Measurements from ENCODE around the gene SPIRE1. TPM values are rescaled to one million over a fixed set of nuclear protein-coding genes. Genes with fewer than 3 reads are reported as not detected.
"Not testable (repeated sequence)": the region's sequence is repeated elsewhere in the genome, so short reads cannot be mapped to it uniquely, and the experiment has no call there.

Gene SPIRE1
- total RNA-seq, 1 experiment from 2014 or later, result 15.2 TPM

DNA sequence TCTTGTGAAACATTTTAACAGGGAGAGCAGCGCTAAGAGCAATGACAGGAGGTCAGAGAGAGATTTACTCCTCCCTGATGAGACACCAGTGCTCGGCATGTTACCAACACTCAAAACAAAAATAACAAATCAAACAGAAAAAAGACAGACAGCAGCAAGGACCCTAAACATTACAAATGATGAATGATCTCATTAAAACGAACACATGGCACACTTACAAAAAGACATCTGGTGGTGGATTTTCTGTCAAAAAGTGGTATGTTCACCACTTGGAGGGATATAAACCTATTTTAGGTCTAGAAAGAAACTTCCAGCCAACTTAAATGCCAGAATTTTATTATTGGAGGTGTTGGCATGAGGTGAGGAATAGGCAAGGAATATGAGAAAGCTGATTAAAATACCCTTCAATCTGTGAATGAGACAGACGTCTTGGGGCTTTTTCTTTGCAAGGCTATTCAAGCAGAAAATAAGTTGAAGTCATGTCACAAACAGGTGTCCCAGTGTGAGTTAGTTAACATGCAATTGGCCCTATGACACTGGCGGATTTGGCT is 137.4 kb downstream of the SPIRE1 start:
- H3K27ac ChIP-seq, result no peak overlapping the region
- H3K9me3 ChIP-seq (replicated peaks), result no peaks in the 10 kb centered on the region
- DNase-seq, result no peak
- no peaks in the 10 kb centered on the region for H3K27me3 ChIP-seq
- H3K4me1 ChIP-seq, result 0 out of 2 replicates have a peak, but pooled peaks cover 4% of the 10 kb centered on the region
- H3K36me3 ChIP-seq, result no peaks in the 10 kb centered on the region; the same call in 1 of the 2 replicates
- no peak overlapping the region for H3K4me3 ChIP-seq

DNA sequence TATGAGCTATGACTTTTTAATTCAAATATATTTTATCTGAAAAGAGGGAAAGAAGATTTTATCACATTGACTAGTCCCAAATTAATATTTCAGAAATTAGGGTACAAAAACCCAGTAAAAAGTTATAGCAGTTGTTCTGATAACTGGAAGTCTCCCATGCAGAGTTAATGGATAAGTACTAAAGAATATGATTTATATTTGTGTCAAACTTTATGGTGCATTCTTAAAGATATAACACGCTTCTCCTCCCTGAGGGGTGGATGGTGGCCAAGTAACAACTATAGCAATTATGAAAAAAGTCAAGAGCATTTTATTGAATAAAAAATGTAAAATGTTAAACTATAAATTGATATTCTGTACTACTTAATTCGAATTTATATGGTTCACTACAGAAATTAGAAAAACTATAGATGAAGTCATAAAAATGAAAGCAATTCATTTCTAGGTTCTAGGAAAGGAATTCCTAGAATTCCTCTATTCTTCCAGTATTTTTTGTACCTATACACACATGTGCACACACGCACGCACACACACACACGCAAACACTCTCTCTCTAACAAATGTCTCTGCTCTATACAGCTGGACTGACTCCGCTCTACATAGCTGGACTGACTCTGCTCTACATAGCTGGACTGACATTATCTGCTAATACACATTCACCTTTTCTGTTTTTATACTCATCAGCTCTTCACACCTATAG is 138.9 kb downstream of the SPIRE1 start:
- Histone ChIP-seq H3K36me3 (no peaks in the 10 kb centered on the region; the same call in 1 of the 2 replicates), H3K9me3 (replicated peaks) (no peaks in the 10 kb centered on the region), H3K27ac (no peak overlapping the region), H3K4me3 (no peak overlapping the region), H3K4me1 (0 out of 2 replicates have a peak, but pooled peaks cover 4% of the 10 kb centered on the region), H3K27me3 (no peaks in the 10 kb centered on the region)
- no peak for DNase-seq

DNA sequence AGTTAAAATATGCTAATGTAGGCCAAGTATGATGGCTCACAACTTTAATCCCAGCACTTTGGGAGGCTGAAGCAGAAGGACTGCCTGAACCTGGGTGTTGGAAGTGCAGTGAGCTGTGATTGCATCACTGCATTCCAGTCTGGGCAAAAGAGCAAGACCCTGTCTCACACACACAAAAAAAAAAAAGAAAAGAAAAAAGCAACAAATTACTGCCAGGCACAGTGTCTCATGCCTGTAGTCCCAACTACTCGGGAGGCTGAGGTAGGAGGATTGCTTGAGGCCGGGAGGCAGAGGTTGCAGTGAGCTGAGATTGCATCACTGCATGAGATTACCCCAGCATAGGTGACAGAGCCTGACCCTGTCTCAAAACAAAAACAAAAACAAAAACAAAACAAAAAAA is 139.6 kb downstream of the SPIRE1 start:
- Histone ChIP-seq H3K4me3 (no peak overlapping the region), H3K4me1 (0 out of 2 replicates have a peak, but pooled peaks cover 4% of the 10 kb centered on the region), H3K27ac (no peak overlapping the region), H3K27me3 (no peaks in the 10 kb centered on the region), H3K36me3 (no peaks in the 10 kb centered on the region), H3K9me3 (replicated peaks) (no peaks in the 10 kb centered on the region)
- no peak for DNase-seq

DNA sequence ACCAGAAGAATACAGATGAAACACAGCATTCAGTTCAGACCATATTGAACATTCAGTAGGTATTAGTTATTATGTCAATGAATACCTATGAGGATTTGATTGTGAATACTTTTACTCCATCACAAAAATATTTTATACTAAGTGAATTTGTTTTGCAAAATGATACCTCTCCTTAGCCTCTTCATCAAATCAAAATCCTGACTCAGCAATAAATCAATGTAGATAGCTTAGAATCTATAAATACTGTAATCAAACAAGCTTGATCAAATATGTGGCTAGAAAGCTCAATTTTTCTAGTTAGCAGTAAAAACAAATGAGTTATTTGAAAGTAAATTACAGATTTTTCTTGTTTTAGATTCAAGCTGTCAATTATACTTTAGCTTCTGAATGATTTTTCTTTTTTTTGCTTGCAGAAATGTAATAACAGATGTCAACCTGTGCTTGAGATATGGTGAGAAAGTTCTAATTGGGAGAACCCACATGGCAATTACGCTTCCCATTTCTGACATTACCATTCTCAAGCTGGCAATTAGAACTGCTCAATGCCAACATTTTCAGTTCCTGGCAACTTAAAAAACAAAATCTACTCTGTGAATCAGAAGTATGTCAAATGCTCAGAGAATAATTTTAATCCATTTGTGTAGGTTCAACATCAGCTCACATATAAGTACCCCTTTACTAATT is 140.6 kb downstream of the SPIRE1 start:
- H3K27me3 ChIP-seq, result no peaks in the 10 kb centered on the region
- H3K4me1 ChIP-seq, result 0 out of 2 replicates have a peak, but pooled peaks cover 4% of the 10 kb centered on the region
- no peaks in the 10 kb centered on the region for H3K36me3 ChIP-seq
- no peaks in the 10 kb centered on the region for H3K9me3 ChIP-seq (replicated peaks)
- no peak for DNase-seq
- no peak overlapping the region for H3K27ac ChIP-seq
- no peak overlapping the region for H3K4me3 ChIP-seq

DNA sequence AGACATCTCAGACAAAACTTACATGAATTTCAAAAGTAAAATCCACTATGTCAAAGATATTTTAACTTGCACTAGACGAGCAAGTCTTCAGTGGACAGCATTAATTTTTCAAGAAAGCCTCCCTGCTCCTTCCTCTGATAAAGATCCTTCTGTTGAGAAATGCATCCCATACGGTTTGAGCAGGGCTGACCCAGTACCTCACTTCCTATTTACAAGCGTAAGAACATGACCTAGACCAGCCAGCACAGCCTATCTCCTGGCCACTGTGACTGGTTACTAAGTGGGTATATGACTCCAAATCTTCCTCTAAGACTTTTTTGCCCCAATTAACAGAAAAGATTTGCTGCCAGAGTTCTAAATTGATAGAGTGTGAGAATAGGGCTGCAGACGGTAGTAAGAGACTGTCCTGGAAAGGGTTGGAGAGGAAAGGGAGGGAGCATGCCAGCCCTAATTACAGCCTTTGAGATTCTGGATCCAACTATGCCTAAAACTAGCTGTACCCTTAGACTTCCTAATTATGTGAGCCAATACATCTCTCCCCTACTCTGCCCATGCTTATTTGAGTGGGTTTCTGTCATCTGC is 141.8 kb downstream of the SPIRE1 start:
- H3K4me1 ChIP-seq, result 0 out of 2 replicates have a peak, but pooled peaks cover 4% of the 10 kb centered on the region
- no peak overlapping the region for H3K27ac ChIP-seq
- DNase-seq, result no peak
- H3K36me3 ChIP-seq, result no peaks in the 10 kb centered on the region
- no peaks in the 10 kb centered on the region for H3K9me3 ChIP-seq (replicated peaks)
- no peak overlapping the region for H3K4me3 ChIP-seq
- H3K27me3 ChIP-seq, result no peaks in the 10 kb centered on the region

DNA sequence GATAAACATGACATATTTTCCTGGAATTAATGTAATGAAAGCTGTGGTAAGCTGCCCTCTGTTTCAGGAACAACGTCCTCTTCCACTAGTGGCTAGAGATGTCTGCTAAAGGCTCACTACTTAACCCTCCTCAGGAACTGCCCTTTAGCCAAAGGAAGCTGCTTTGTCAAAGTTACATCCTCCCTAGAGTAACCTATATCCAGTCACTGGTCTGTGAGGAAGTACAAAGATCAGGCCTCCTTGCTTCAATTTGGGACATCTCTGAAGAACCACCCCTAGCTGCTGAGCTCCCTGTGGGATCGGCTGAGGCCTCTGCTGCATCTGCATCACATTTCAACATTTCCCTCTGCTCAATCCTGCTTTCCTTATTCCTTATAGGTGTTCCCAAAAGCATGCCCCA is 142.4 kb downstream of the SPIRE1 start:
- H3K9me3 ChIP-seq (replicated peaks), result no peaks in the 10 kb centered on the region
- DNase-seq, result no peak
- no peak overlapping the region for H3K27ac ChIP-seq
- no peaks in the 10 kb centered on the region for H3K27me3 ChIP-seq
- 0 out of 2 replicates have a peak, but pooled peaks cover under 1% of the 10 kb centered on the region for H3K4me1 ChIP-seq
- H3K36me3 ChIP-seq, result no peaks in the 10 kb centered on the region
- no peak overlapping the region for H3K4me3 ChIP-seq

DNA sequence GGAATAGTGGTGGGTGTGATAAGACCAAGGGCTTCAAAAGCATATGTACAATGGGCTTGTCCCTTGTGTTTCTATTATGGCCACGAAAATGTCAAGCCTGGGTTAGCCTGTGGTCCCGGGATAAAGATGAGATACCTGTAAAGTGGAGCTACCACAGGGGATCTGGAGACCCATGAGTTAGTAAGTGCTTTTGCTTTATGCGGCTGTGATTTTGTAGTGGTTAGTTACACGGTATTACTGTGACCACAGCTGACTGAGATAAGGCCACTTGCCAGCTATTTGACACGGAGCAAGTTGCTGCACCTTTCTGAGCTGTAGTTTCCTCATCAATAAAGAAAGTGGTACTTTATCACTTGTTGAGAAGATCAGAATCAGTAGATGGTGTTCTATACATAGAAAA is 150.9 kb downstream of the SPIRE1 start:
- no peak overlapping the region for H3K27ac ChIP-seq
- H3K4me3 ChIP-seq, result no peak overlapping the region
- DNase-seq, result no peak
- H3K36me3 ChIP-seq, result no peaks in the 10 kb centered on the region
- no peaks in the 10 kb centered on the region for H3K9me3 ChIP-seq (replicated peaks)
- no peaks in the 10 kb centered on the region for H3K27me3 ChIP-seq
- no peaks in the 10 kb centered on the region for H3K4me1 ChIP-seq

DNA sequence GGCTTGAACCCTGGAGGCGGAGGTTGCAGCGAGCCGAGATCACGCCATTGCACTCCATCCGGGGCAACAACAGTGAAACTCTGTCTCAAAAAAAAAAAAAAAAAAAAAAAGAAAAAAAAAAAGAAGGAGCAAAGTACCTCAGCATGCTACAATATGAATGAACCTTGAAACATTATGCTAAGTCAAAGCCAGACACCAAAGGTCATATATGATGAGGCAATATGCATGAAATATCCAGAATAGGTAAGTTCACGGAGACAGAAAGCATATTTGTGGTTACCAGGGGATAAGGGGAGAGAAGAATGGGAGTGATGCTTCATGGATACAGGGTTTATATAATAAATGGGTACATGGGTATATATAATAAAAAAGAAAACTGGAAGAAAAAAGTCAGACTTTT is 156.9 kb downstream of the SPIRE1 start:
- Histone ChIP-seq H3K4me1 (no peaks in the 10 kb centered on the region), H3K4me3 (no peak overlapping the region), H3K36me3 (no peaks in the 10 kb centered on the region), H3K9me3 (replicated peaks) (no peaks in the 10 kb centered on the region), H3K27me3 (no peaks in the 10 kb centered on the region), H3K27ac (no peak overlapping the region)
- no peak for DNase-seq

DNA sequence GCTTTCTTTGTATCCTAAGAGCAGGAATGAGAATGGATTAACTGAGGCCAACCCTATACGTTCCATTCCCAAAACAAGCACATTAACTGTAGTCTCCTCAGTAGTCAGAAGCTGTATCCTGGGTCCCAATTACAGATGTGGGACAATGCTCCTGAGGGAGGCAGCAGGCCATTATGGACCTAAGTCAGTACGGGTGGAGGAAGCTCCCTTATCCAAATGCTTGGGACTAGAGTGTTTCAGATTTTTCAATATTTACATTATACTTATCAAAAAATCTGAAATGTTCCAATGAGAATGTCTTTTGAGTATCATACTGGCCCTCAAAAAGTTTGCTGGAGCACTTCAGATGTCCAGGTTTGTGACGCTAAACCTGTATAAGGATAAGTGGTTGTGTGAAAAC is 160.1 kb downstream of the SPIRE1 start:
- H3K9me3 ChIP-seq (replicated peaks), result no peaks in the 10 kb centered on the region
- H3K27me3 ChIP-seq, result no peaks in the 10 kb centered on the region
- no peak for DNase-seq
- no peaks in the 10 kb centered on the region for H3K4me1 ChIP-seq
- no peak overlapping the region for H3K4me3 ChIP-seq
- no peaks in the 10 kb centered on the region; the same call in 1 of the 2 replicates for H3K36me3 ChIP-seq
- no peak overlapping the region for H3K27ac ChIP-seq

DNA sequence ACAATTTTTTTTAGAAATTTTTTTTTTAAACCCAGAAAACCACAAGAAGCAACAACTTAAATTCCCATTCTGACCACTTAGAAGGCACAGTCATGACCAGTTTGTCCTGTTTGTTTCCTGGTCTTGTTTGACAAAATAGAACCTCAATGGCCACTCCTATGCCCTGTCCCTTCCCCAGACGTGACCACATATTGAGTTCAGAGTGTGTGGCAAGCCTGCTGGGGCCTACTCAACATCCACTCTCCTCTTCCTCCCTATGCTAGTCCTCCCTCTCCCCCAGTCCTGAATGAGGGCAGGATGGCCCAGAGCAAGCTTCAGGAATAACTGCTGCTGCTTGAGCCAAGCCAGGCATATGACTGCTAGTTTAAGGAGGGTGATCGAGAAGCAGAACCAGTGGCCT is 160.6 kb downstream of the SPIRE1 start:
- no peaks in the 10 kb centered on the region; the same call in 1 of the 2 replicates for H3K36me3 ChIP-seq
- no peak overlapping the region for H3K4me3 ChIP-seq
- no peak for DNase-seq
- H3K9me3 ChIP-seq (replicated peaks), result no peaks in the 10 kb centered on the region
- H3K27me3 ChIP-seq, result no peaks in the 10 kb centered on the region
- no peaks in the 10 kb centered on the region for H3K4me1 ChIP-seq
- no peak overlapping the region for H3K27ac ChIP-seq

DNA sequence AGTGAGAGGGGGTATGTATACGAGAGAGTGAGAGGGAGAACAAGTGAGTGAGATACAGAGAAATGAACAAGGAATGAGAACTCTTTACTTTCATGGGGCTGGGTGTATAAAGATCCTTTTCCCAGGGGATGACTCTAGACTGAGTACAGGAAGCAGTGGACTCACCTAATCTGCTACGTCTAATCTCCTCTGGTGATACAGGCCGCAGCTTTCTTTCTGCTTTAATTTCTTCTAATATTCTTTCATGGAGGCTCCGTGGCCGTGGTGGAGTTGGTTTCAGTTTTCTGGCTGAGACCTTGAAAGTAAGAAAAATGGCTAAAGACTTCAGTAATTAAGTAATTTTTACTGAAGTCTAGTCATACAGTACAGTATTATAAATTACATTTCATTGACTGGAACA is 165.0 kb downstream of the SPIRE1 start:
- H3K4me1 ChIP-seq, result no peaks in the 10 kb centered on the region

DNA sequence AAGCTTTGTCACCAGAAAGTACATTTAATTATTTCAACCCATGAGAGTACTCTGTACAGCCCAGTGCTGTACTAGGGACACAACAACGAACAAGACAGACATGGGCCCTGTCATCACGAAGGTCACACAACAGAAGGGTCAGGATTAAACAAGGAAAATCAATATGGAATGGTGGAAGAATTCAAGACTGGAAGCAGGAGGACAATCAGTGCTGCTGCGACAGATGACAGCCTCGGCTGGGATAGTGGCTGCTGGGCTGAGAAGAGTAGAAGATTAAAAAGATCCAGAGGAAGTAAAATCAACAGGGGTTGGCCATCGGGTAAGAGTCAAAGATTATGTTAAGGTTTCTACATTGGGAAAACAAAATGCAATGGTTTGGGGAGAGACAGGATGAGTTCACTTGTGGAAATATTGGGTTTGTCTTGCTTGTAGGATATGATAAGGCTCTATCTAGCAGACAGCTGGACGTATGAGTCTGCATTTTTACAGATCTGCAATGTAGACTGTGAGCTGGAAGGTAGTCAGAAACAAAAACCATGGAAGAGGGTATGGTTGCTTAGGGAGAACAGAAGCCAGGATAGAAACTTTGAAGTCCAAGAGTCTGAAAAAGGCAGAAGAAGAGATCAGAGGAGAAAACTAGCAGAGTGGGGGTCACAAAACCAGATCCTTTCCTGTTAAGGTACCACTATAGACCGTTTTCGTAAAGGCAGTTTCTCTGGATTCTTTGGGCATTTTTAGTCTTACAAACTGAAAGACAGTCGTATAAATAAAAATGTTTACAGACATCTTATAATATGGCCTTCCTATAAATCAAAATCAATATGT is 166.1 kb downstream of the SPIRE1 start:
- DNase-seq, result no peak
- H3K4me1 ChIP-seq, result no peaks in the 10 kb centered on the region
- no peak overlapping the region for H3K27ac ChIP-seq
- H3K36me3 ChIP-seq, result no peaks in the 10 kb centered on the region; the same call in 1 of the 2 replicates
- no peaks in the 10 kb centered on the region for H3K27me3 ChIP-seq
- no peak overlapping the region for H3K4me3 ChIP-seq
- no peaks in the 10 kb centered on the region for H3K9me3 ChIP-seq (replicated peaks)

More for the DNA sequence above, 165.0 kb downstream of the SPIRE1 start:
- DNase-seq, result no peak
- H3K9me3 ChIP-seq (replicated peaks), result no peaks in the 10 kb centered on the region
- no peaks in the 10 kb centered on the region; the same call in 1 of the 2 replicates for H3K36me3 ChIP-seq
- H3K27me3 ChIP-seq, result no peaks in the 10 kb centered on the region
- no peak overlapping the region for H3K4me3 ChIP-seq
- no peak overlapping the region for H3K27ac ChIP-seq

DNA sequence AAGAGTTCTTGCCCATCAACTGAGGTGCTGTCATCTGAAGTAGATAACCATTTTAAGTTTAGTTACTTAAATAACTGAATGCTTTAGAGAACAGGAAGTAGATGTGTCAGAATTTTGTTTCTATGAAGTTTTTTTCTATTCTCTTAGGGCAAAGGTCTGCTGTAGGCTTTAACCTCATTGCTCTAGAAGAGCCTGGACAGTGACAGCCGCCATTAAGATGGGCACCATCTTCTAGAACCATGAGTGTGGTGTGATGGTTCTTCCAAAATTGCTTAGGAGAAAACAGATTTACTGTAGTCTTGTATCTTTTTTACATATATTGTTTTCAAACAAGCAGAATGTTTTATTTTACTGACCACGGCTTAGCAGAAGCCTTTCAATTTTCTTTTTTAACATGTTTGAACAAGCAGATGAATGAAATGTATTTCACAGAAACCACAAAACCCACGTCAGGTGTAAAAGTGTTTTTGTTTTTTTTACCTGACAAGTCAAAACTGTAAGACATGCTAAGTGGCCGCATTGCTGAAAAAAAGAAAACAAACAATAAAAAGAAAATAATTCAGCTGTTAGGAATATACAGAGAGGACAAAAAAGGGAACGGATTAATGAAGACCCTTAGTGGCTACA is 172.3 kb downstream of the SPIRE1 start:
- no peak for DNase-seq
- Histone ChIP-seq H3K27ac (no peak overlapping the region), H3K27me3 (no peaks in the 10 kb centered on the region), H3K36me3 (no peaks in the 10 kb centered on the region), H3K4me1 (no peaks in the 10 kb centered on the region), H3K9me3 (replicated peaks) (no peaks in the 10 kb centered on the region), H3K4me3 (no peak overlapping the region)

DNA sequence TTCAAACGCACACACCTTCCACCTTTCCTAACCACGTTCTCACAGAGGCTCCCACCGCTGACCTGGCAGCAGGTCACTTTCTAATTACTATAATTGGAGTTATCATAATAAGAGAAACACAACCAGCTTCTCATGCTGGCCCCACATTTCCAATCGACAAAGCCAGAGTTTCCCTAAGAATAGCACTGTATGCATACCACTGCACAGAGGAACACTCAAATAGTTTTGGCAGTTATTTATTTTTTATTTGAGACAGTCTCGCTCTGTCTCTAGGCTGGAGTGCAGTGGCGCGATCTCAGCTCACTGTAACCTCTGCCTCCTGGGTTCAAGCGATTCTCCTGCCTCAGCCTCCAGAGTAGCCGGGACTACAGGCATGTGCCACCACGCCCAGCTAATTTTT is 176.0 kb downstream of the SPIRE1 start:
- H3K4me3 ChIP-seq; H3K36me3 ChIP-seq; H3K27me3 ChIP-seq; H3K27ac ChIP-seq; H3K4me1 ChIP-seq; H3K9me3 ChIP-seq (replicated peaks); DNase-seq: not testable (repeated sequence)

All from SJCRH30 (cell line).